Right forelimb (tissue), 1 donor: ENCODE data around the gene PACS1.

Experiments used
- DNase-seq: peaks from one replicate; pipeline ENCODE4 v3.0.0-alpha.2; 2018

The PACS1 gene

GRCh38 chr11:66293777-66294625 is 223.9 kb downstream of the PACS1 start:
- DNase-seq, result no peak
